Measurements from ENCODE around the gene PUS10.
"Not testable (repeated sequence)": the region's sequence is repeated elsewhere in the genome, so short reads cannot be mapped to it uniquely, and the experiment has no call there.

PUS10 gene

GRCh38 chr2:61012303-61012702 lies 5.8 kb downstream of the PUS10 start:
- not testable (repeated sequence) for DNase-seq (ENCODE audit: low read depth in 1 of 2, low spot score in 1 of 2)

- no peak for DNase-seq (ENCODE audit: low read depth in 1 of 2, low spot score in 1 of 2)
Observed at GRCh38 chr2:61011678-61012077, 6.4 kb downstream of the PUS10 start.

- no peak for DNase-seq (ENCODE audit: low read depth in 1 of 2, low spot score in 1 of 2)
Observed at GRCh38 chr2:61009355-61009754, 8.7 kb downstream of the PUS10 start.

GRCh38 chr2:61006486-61007105 lies 11.5 kb downstream of the PUS10 start:
- no peak for DNase-seq (ENCODE audit: low read depth in 1 of 2, low spot score in 1 of 2)

GRCh38 chr2:61005736-61006135 lies 12.3 kb downstream of the PUS10 start:
- DNase-seq (ENCODE audit: low read depth in 1 of 2, low spot score in 1 of 2): no peak

GRCh38 chr2:60998628-60999545 lies 19.2 kb downstream of the PUS10 start:
- no peak for DNase-seq (ENCODE audit: low read depth in 1 of 2, low spot score in 1 of 2)

GRCh38 chr2:60994131-60994530 lies 23.9 kb downstream of the PUS10 start:
- DNase-seq (ENCODE audit: low read depth in 1 of 2, low spot score in 1 of 2): no peak

- no peak for DNase-seq (ENCODE audit: low read depth in 1 of 2, low spot score in 1 of 2)
Observed at GRCh38 chr2:60992985-60993392, 25.1 kb downstream of the PUS10 start.

GRCh38 chr2:60991644-60992043 lies 26.4 kb downstream of the PUS10 start:
- DNase-seq (ENCODE audit: low read depth in 1 of 2, low spot score in 1 of 2): no peak

- DNase-seq (ENCODE audit: low read depth in 1 of 2, low spot score in 1 of 2): no peak
Observed at GRCh38 chr2:60989259-60989658, 28.8 kb downstream of the PUS10 start.

- not testable (repeated sequence) for DNase-seq (ENCODE audit: low read depth in 1 of 2, low spot score in 1 of 2)
Observed at GRCh38 chr2:60987656-60988055, 30.4 kb downstream of the PUS10 start.

- DNase-seq (ENCODE audit: low read depth in 1 of 2, low spot score in 1 of 2): no peak
Observed at GRCh38 chr2:60987041-60987440, 31.0 kb downstream of the PUS10 start.

- no peak for DNase-seq (ENCODE audit: low read depth in 1 of 2, low spot score in 1 of 2)
Observed at GRCh38 chr2:60984720-60985119, 33.3 kb downstream of the PUS10 start.

GRCh38 chr2:60982066-60982465 lies 36.0 kb downstream of the PUS10 start:
- DNase-seq (ENCODE audit: low read depth in 1 of 2, low spot score in 1 of 2): not testable (repeated sequence)

GRCh38 chr2:60980071-60980815 lies 37.8 kb downstream of the PUS10 start:
- DNase-seq (ENCODE audit: low read depth in 1 of 2, low spot score in 1 of 2): no peak

- no peak for DNase-seq (ENCODE audit: low read depth in 1 of 2, low spot score in 1 of 2)
Observed at GRCh38 chr2:60979231-60979630, 38.8 kb downstream of the PUS10 start.

GRCh38 chr2:60977562-60977895 lies 40.5 kb downstream of the PUS10 start:
- DNase-seq (ENCODE audit: low read depth in 1 of 2, low spot score in 1 of 2): no peak

GRCh38 chr2:60976875-60977561 lies 41.0 kb downstream of the PUS10 start:
- DNase-seq (ENCODE audit: low read depth in 1 of 2, low spot score in 1 of 2): no peak

GRCh38 chr2:60976256-60976850 lies 41.7 kb downstream of the PUS10 start:
- no peak for DNase-seq (ENCODE audit: low read depth in 1 of 2, low spot score in 1 of 2)

- no peak for DNase-seq (ENCODE audit: low read depth in 1 of 2, low spot score in 1 of 2)
Observed at GRCh38 chr2:60974652-60975051, 43.4 kb downstream of the PUS10 start.

GRCh38 chr2:60973705-60974104 lies 44.4 kb downstream of the PUS10 start:
- DNase-seq (ENCODE audit: low read depth in 1 of 2, low spot score in 1 of 2): no peak

Measured in activated T-helper 1 cell treated with anti-CD3 and anti-CD28 coated beads, Interleukin-2, amount 50 U/mL, for 16 hours (primary cell).